GM12873 (cell line): ENCODE results near the gene NPLOC4.

ENCODE experiments used
- CTCF ChIP-seq: IDR thresholded peaks from 2 replicates; pipeline ENCODE4 v1.5.1; 2012; ENCODE audit warnings: low read depth, mild to moderate bottlenecking, moderate library complexity, low read length, control low read depth; ENCODE audit not compliant: insufficient read depth; ENCODE audit errors: missing control alignments

The NPLOC4 gene

GRCh38 chr17:81648707-81649085 is 11.8 kb upstream of the NPLOC4 start:
- no peak for TF ChIP-seq CTCF

GRCh38 chr17:81648013-81648706 is 11.2 kb upstream of the NPLOC4 start:
- no peak for TF ChIP-seq CTCF

GRCh38 chr17:81647640-81648012 is 10.7 kb upstream of the NPLOC4 start:
- TF ChIP-seq CTCF = no peak

GRCh38 chr17:81646869-81647600 is 10.1 kb upstream of the NPLOC4 start:
- TF ChIP-seq CTCF = no peak

- TF ChIP-seq CTCF = no peak
These were observed 8.4 kb upstream of the NPLOC4 start for GRCh38 chr17:81644976-81645952.

GRCh38 chr17:81644496-81644895 is 7.6 kb upstream of the NPLOC4 start:
- no peak for TF ChIP-seq CTCF

- TF ChIP-seq CTCF = no peak
These were observed 5.0 kb upstream of the NPLOC4 start for GRCh38 chr17:81641825-81642489.
